Measurements from ENCODE around the gene MACROD2.
"Not testable (repeated sequence)": the region's sequence is repeated elsewhere in the genome, so short reads cannot be mapped to it uniquely, and the experiment has no call there.

Gene MACROD2

GRCh38 chr20:15155848-15156401 lies 1160.6 kb downstream of the MACROD2 start:
- DNase-seq: no peak

GRCh38 chr20:15158533-15158932 lies 1163.2 kb downstream of the MACROD2 start:
- no peak for DNase-seq

- DNase-seq: no peak
Measured at GRCh38 chr20:15162079-15162647, 1166.8 kb downstream of the MACROD2 start.

- no peak for DNase-seq
Measured at GRCh38 chr20:15163632-15164031, 1168.3 kb downstream of the MACROD2 start.

DNA sequence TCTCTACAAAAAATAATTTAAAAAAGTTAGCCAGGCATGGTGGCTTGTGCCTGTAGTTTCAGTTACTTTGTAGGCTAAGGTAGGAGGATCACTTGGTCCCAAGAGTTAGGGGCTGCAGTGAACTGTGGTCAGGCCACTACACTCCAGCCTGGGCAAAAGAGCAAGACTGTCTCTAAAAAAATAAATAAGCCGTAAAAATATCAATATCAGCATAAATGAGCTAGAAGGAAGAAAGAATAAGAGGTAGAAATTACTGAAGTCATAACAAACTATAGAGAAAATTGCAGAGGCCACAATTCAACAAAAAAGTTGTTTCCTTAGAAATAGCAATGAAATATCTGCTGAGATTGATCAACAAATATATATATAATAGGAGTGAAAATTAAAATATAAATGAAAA lies 1169.4 kb downstream of the MACROD2 start:
- DNase-seq: no peak

- DNase-seq: no peak
Measured at GRCh38 chr20:15166744-15167143, 1171.4 kb downstream of the MACROD2 start.

DNA sequence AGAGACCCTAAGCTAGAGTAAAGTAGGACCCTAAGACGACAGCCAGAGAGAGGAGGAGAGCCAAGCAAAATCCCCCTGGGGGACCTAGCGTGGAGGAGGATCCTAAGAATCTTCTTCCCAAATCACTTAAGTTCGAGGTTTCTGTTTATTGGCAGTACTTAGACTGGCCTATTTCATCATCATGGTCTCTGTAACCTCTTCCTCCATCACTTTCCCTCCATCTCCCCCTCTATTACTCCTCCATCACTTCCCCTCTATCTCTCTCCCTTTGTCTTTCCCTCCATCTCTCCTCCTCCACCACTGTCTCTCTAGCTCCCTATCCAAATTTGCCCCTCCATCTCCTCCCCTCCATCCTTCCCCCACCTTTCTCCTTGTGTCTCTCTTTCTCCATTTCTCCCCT lies 1175.7 kb downstream of the MACROD2 start:
- no peak for DNase-seq

GRCh38 chr20:15176929-15177328 lies 1181.6 kb downstream of the MACROD2 start:
- no peak for DNase-seq

GRCh38 chr20:15178581-15178980 lies 1183.3 kb downstream of the MACROD2 start:
- no peak for DNase-seq

DNA sequence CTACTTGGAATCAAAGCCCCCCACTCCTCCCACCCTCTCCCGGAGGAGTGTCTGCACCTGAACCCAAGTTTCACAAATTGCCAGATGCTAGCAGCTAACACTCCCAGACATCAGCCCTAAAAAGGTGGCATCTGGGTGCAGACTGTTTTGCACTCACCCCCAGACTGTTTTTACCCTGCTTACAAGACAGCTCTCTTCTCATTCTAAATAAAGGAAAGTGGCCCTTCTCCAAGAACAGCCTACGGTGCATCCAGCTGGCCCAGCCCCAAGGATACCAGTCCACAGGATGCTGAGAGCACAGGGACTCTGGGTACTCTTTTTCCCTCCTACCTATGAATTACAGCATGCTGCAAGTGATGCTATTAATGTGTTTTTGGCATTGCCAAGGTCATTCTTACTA lies 1184.1 kb downstream of the MACROD2 start:
- no peak for DNase-seq

- DNase-seq: no peak
Measured at GRCh38 chr20:15179781-15180180, 1184.5 kb downstream of the MACROD2 start.

- DNase-seq: no peak
Measured at GRCh38 chr20:15185322-15185721, 1190.0 kb downstream of the MACROD2 start.

- DNase-seq: no peak
Measured at GRCh38 chr20:15185913-15186312, 1190.6 kb downstream of the MACROD2 start.

DNA sequence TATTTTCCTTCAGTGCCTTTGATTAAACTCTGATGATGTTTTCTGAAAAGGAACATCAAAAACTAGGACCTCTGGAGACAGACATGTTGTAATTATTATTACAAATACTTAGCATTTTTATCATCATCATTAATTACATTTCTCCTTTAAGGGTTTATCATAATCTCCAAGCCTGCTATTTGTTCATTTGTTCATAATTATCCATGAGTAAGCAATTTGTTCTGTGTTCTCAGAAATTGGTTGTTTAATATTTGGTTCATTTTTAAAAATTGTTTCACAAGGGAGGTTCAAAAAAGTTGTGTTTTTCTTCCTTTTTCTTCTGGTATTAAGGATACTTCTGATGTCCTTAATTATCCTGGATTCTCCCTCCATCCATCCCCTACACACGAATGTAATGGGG lies 1192.3 kb downstream of the MACROD2 start:
- DNase-seq: no peak

GRCh38 chr20:15188415-15188814 lies 1193.1 kb downstream of the MACROD2 start:
- DNase-seq: no peak

DNA sequence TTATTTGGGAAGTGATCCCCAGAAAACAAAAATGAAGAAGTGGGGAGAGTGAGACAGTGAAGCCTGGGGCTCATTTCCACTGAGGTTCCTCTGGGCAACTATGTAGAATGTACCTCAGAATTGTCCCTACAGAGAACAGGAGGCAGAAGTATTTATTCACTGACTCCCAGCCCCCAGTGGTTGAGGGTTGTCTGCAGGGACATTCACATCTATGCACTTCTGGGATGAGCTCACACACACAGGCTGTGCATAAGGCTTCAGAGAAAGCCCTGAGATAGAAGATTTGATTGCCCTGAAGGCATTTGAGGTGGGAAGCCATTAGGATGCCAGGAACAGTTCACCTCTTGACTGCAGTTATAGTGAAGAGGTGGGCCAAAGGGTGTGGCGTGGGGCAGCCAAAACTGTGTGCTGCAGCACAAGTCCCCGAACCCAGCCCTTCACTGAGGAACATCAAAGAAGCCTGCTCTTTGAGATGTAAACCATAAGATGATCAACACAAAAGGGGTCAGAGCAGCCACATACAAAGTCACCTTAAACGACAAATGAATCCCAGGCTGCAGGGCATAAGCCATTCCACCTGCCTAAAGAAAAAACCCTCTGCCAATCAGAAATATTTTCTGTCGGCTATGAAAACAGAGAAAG lies 1195.9 kb downstream of the MACROD2 start:
- DNase-seq: no peak

DNA sequence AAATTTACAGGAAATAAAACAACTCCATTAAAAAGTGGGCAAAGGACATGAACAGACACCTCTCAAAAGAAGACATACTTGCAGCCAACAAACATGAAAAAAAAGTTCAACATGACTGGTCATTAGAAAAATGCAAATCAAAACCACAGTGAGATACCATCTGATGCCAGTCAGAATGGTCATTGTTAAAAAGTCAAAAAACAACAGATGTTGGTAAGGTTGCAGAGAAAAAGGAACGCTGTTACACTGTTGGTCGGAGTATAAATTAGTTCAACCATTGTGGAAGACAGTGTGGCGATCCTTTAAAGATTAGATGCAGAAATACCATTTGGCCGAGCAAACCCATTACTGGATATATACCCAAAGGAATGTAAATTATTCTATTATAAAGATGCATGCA lies 1200.1 kb downstream of the MACROD2 start:
- no peak for DNase-seq

- DNase-seq: no peak
Measured at GRCh38 chr20:15196547-15197255, 1201.4 kb downstream of the MACROD2 start.

GRCh38 chr20:15198017-15198416 lies 1202.7 kb downstream of the MACROD2 start:
- DNase-seq: not testable (repeated sequence)

- DNase-seq: no peak
Measured at GRCh38 chr20:15199698-15200097, 1204.4 kb downstream of the MACROD2 start.

DNA sequence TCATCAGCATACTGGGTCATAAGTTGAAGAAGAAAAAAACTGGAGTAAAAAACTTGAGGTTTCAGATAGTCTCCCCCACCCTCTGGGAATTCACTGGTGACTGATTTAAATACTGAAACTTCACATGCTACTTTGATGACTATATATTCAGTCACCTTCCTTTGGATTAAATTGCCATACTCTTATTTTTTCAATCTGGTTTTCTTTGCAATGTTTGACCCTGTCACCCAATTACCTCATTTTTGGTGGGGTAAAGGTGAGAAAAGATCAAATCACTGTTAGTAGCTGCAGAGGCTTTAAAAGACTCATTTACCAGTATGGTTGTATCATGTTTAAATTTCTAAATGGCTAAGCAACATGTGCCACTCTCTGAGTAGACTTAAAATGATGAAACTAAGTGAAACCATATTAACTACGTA lies 1204.8 kb downstream of the MACROD2 start:
- DNase-seq: no peak

DNA sequence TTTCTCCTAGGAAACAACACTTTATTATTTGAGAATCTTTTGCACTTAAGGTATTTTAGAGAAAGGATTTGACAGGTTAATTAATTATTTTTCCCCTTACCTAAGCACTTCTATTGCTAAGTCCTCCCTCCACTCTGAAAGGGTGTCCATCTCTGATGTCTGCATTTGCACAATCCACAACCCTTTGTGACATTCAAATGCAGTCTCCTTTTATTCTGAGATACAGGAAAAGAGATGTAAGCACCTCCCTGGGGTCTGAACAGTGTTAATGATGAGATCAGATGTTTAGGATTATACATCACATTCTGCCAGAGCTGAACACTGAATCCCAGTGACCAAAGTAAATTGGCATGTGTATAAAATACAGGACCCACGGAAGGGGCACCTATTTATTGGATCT lies 1206.3 kb downstream of the MACROD2 start:
- DNase-seq: no peak

DNA sequence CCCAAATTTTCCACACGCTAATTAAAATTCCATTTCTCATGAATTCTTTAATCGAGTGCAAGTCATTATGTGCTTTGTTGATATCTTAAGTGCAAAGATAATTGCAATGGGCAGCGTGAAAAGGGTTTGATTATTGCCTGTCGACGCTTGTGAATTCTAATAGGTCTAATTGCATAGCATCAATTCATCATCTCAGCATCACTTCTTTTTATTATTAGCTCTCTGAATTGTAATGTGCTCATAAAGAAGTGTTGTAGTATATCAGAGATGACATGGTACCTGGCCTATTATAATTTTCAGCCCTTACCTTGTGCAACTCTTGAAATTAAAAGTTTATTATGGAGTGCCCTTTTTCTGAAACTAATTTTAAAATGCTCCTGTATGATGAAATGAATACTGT lies 1208.9 kb downstream of the MACROD2 start:
- no peak for DNase-seq

- DNase-seq: no peak
Measured at GRCh38 chr20:15205028-15205427, 1209.7 kb downstream of the MACROD2 start.

Measured in HCEC 1CT (cell line).